Effector CD4-positive, alpha-beta T cell (primary cell): ENCODE results near the gene CIROP.
A peak's percentile ranks its signal among the peaks of the same experiment; 100 is the strongest.
"Not testable (repeated sequence)": the region's sequence is repeated elsewhere in the genome, so short reads cannot be mapped to it uniquely, and the experiment has no call there.

Experiments
- DNase-seq: peaks from one replicate; pipeline ENCODE4 v3.0.0-alpha.2; 2020

Gene CIROP

GRCh38 chr14:23113431-23114119, 8.8 kb upstream of the CIROP start:
- DNase-seq: no peak

- no peak for DNase-seq
Observed at GRCh38 chr14:23112359-23113178, 7.8 kb upstream of the CIROP start.

DNA sequence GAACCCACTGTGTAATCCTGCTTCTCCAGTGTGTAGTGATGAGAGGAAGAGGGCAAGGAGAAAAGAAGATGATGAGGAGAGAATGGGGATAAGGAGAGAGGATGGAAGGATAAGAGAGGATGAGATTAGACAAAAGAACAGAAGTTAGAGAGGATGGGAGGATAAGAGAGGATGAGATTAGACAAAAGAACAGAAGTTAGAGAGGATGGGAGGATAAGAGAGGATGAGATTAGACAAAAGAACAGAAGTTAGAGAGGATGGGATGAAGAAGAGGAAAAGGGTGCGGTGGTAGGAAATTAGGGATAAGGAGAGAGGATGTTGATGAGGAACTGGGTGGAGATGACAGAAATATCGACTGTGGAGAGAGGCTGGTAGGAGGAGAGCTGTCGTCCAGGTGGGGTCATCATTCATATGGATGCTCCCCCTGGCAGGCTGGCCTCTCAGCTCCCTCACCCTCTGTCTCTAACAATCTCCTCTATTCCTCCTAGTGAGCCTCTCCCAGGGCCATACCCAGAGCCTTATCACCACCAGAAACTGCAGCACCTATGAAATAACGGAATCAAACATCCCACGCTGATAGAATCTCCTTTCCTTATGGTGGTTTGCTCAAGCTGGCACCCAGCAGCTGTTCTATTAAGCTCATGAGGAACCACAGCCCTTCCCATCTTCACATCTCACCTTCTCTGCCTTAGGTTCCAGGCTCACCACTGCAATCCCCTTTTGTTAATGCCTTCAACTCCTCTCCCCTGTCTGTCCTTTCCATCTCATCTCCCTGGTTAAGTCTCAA, 6.0 kb upstream of the CIROP start:
- no peak for DNase-seq

- no peak for DNase-seq
Observed at GRCh38 chr14:23109769-23110168, 5.0 kb upstream of the CIROP start.

GRCh38 chr14:23108169-23108568, 3.4 kb upstream of the CIROP start:
- not testable (repeated sequence) for DNase-seq

GRCh38 chr14:23107620-23108019, 2.8 kb upstream of the CIROP start:
- not testable (repeated sequence) for DNase-seq

GRCh38 chr14:23106747-23107045, 1.9 kb upstream of the CIROP start:
- DNase-seq: no peak

DNA sequence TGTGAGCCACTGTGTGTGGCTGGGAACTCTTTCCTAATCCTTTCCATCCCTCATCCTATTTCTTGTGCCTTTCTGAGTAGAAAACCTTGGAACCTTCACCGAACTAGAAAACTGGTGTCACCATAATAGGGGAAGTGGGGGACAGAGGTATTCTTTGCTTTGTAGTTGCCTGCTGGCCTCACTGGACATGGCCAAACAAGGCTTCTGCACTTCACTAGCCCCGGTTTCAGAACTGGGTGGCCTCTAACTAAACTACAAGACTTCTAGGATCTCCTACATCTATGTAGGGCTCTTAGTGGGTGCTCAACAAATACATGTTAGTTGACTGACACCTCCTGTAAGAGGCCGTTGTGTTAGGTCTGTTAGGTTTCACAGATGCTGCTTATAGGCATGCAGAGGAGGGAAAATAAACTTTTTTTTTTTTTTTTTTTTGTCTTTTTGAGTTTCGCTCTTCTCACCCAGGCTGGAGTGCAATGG, 597 bp upstream of the CIROP start:
- no peak for DNase-seq

GRCh38 chr14:23104070-23104590, 659 bp downstream of the CIROP start:
- DNase-seq: no peak

- no peak for DNase-seq
Observed at GRCh38 chr14:23103581-23103980, 1.2 kb downstream of the CIROP start.

- DNase-seq: no peak
Observed at GRCh38 chr14:23102801-23103200, 2.0 kb downstream of the CIROP start.

GRCh38 chr14:23101986-23102625, 2.7 kb downstream of the CIROP start:
- DNase-seq: no peak

DNA sequence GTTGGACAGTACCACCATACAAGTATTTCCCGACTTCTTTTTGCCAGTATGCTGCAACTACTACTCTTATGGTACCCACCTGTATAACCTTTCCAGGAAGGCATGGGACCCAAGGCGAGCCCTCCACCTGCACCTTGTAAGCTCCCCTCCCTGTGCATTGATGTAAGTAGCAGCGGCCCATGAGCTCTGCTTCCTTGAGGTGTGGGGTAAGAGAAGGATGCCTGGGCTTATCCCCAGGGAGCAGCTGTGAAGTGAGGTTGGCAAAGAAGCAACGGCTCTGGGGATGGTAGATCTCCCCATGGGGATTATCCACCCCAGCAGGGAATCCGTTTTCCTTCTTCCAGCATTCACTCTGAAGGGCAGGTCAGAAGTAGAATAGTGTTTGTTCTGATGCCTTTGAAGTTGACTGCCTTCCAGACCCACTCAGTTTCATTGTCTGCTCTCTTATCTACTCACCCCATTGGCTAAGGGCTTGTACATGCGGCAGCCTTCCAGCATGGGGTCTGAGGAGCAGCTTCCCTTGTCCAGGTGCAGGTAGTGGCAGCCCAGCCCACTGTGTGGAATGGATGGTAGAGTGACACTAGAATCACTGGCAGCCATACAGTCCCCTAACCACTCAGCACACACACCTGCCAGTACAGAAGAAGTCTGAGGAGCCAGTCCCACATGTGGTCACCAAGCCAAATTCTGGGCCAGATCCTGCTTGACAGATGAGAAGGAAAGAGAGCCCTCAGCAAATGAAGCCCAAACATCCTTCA, 3.4 kb downstream of the CIROP start:
- DNase-seq: no peak

DNA sequence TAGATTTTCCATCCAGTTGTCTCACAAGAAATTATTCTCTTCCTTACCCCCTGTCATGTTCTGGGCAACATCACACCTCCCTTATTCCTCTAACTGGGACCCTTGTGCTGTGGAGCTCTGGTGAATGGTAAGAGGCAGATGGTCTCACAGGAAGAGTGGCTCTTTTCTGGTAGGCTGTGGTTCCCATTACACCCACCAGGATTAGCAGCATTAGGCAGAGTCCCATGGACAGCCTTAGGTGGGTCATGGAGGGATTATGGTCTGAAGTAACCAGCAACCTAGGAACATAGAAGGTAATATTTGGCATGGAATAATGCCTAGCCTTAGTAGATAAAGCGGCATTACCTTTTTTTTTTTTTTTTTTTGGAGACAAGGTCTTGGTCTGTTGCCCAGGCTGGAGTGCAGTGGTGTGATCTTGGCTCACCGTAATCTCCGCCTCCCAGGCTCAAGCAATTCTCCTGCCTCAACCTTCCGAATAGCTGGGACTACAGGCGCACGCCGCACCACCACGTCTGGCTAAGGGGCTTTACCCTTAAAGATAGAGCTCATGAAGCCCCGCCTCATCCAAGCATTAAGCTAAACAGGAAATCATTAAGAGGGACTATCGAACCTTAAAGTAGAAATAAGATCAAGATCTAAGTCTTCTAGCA, 5.5 kb downstream of the CIROP start:
- no peak for DNase-seq

DNA sequence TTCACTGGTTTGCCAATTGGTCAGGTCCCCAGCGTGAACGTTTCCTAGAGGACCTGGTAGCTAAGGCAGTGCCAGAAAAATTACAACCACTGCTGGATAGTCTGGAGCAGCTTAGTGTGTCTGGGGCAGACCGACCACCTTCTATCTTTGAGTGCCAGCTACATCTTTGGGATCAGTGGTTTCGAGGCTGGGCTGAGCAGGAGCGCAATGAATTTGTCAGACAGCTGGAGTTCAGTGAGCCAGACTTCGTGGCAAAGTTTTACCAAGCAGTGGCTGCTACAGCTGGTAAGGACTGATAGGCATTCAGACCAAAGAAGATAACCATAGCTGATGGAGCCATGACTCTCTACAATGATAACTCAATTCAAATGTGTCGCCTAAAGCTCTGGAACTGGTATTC, 7.0 kb downstream of the CIROP start:
- DNase-seq: no peak

DNA sequence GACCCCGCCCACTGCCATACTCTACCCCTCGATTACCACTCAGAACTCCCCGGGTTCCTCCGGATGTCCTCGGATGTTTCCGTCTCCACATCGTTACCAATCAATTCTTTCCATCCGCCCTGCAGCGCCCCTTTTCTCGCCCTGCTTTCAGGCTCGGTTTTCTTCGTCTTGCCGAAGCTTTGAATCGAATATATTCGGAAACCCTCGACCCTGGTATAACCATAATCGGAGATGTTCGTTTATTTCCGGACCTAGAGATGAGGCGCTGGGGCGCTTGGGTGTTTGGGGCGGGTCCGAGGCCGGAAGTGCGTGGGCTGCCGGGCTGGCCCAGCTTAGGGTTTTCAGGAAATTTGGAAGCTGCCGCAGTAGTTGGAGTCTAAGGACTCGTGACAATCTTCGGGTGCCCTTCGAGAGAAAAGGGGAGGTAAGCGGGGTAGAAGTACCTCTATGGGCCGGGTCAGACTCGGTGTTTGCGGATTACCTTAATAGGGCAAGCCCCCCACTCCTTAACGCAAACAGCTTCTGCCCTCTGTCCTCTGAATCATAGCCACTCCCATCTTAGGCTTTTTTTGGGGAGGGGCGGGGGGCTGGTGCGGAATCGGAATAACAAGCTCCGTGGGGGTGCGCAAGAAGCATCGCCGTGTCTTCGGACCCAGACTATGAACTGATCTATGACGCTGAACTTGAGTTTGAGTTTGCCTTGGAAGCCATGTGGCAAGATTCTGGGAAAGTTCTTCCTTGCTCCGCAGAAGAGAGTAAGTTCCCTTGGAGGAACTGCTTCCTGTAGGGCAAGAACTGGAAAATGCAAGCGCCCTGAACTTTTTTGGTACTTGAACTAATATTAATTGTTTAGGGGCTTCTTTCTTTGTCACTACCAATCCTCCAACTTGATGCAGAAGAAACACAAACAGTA, 9.3 kb downstream of the CIROP start, which contains the start of gene C14orf119:
TSS of gene C14orf119 (plus strand) at position 310 of the 913 bp plus-strand sequence. CDS start 2,154 bp downstream, outside the sequence.
- peak; percentile 100 for DNase-seq

DNA sequence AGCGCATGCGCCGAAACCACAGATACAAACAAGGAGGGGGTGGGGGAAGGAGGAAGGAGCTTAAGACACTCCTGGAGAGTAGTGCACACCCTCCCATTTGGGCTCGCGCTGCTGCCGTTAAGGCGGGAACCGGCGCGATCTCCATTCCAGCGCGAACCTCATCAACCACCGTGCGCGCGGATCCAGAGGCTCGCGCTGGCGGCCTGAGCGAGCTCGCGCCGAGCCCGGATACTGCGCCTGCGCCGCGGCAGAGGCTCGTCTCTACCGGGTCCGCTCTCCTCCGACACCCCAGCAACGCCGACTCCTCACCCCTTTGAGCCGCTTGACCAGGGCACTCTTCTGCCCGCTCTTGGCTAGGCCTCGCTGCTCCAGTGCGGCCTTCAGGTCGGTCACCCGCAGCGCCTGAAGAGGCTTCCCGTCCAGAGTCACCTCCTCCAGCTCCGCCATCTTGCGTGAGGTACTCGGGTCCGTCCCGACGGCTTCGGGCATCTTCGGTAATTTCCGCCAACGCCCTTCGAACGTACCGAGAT, 10.1 kb downstream of the CIROP start, which contains the start of gene ACIN1:
TSS of gene ACIN1 (minus strand) at position 471 of the 530 bp plus-strand sequence. CDS start at position 447, 24 bp downstream.
- no peak for DNase-seq

DNA sequence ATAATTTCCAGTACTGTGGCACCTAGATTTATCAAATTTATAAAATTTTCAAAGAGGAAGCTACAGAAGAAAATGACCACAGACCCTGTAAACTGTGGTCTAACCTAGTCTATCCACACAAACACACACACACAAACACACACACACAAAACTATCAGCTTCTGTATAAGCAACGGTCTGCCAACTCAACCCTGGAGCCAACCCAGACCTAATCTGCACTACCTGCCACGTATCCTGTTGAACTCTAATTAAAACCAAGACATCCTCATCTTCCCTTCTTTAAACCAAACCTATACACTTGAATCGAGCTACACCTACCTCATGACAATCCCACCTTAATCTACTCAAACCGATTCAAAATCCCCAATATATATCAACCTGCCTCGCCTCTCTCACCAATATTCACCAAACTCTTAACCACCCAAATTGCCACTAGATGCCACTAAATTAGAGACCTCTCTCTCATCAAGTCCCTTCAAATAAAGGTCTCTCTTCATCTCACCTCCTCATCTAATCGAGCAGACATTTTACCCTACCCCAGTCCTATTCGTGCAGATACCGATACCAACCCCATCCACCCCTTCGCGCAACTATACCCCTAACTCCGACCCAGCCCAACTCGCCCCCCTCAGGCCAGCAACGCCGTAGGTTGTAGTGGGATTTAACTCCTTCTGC, 10.7 kb downstream of the CIROP start:
- DNase-seq: peak; percentile 56

DNA sequence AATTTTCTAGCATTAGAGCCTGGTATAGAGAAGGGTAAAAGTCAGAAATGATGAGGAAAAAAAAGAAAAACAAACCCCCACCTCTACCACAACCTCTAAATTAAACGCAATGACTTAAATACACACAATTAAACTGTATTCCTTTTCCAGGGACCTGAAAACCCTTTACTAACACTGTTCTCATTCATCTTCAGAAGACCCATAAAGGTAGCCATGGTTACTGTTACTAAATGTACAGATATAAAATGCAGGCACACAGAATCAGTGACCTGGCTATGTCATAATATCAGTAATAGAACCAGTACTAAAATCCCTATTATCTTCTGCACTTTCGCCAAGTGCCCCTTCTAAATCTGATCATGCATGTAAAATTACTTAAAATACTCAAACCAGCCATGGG, 11.3 kb downstream of the CIROP start:
- DNase-seq: no peak
